HG03159 (cell line): ENCODE results near the gene IL1RAPL2.
"Not testable (repeated sequence)": the region's sequence is repeated elsewhere in the genome, so short reads cannot be mapped to it uniquely, and the experiment has no call there.

Source experiments
- ATAC-seq: cut with Tn5 transposase; IDR thresholded peaks from one replicate; pipeline ENCODE4 v1.9.1; 2021; ENCODE audit warnings: mild to moderate bottlenecking, moderate library complexity; ENCODE audit not compliant: unreplicated experiment

The IL1RAPL2 gene

GRCh38 chrX:104842646-104843045 lies 276.6 kb downstream of the IL1RAPL2 start:
- no peak for ATAC-seq

GRCh38 chrX:104852241-104852640 lies 286.2 kb downstream of the IL1RAPL2 start:
- ATAC-seq: no peak

DNA sequence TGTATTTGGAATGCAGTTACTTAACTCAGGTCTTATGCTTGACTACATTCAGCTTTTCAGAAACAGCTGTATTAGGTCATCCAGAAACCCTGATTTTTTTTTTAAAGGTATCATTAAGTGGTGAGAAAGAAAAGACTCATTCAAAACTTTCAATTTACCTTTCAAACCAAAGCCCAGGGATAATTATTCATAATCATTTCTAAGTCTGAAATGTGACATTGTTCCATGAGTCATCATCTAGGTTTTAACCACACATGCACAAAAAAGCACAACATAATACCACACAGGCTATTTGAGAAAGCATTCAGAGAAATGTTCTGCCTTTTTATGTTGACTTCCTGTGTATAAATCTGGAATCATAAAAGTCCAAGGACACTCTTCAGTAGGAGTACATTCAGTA lies 288.2 kb downstream of the IL1RAPL2 start:
- ATAC-seq: peak; percentile 52

DNA sequence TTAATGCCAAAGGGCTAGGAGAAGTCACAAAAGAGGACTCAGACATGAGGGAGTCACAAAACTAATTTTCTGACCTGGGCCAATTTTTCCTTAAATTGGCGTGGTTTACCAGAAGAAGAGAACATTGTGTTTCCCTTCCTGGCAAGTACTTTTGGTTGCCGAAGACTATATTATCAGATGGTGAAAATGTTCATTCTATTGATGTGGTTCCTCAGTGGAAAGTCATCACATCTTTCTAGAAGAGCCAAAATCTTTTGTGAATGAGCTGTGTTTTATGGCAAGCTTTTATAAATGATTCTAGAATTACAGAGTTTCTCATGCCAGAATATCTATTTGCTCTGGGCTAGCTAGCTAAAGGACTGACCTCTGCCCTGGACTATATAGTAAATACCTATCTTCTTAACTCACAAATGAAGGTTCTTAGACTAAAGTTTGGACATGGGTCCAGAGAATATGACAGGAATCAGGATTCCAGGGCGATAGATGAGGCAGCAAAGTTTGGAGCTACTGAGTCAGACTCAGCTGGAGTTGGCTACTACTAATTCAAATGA lies 288.9 kb downstream of the IL1RAPL2 start:
- ATAC-seq: no peak

DNA sequence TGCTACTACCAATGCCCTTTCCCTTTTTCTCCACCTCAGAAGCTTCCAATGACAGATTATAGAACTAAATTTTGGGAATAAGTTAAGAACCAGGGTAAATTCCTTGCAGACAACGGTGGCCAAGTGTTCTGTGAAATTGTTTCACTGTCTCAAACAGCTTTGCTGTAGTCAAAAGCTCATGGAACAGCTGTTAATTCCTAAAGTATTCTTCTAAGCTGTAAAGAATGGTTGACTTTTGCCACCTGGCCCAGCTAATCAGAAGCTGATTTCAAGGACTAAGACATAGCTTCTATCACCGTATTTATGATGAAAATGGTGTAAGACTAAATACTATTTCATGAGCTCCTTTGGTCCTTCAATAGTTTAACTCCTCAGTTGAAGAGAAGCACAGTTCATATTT lies 297.5 kb downstream of the IL1RAPL2 start:
- no peak for ATAC-seq

- ATAC-seq: no peak
Measured at GRCh38 chrX:104864296-104864695, 298.3 kb downstream of the IL1RAPL2 start.

- no peak for ATAC-seq
Measured at GRCh38 chrX:104877504-104877903, 311.5 kb downstream of the IL1RAPL2 start.

DNA sequence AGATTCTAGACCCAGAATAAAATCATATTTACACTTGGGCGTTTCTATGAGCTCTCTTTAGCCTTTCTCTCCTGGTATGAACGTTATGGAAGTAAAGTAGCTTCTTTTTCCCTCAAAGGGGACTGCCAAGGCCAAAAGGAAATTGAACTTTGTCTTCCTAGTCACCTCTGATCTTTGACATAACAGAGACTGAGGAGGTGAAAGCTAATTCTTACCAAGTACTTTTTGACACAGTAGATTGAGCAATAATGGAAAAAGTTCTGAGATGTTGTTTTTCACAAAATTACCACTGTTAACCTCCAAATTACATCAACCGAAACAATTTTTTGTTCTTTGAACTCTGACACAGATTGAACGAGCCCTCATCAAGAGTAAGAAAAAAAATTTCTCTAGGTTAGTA lies 336.1 kb downstream of the IL1RAPL2 start:
- no peak for ATAC-seq

- ATAC-seq: not testable (repeated sequence)
Measured at GRCh38 chrX:104909694-104910093, 343.7 kb downstream of the IL1RAPL2 start.

DNA sequence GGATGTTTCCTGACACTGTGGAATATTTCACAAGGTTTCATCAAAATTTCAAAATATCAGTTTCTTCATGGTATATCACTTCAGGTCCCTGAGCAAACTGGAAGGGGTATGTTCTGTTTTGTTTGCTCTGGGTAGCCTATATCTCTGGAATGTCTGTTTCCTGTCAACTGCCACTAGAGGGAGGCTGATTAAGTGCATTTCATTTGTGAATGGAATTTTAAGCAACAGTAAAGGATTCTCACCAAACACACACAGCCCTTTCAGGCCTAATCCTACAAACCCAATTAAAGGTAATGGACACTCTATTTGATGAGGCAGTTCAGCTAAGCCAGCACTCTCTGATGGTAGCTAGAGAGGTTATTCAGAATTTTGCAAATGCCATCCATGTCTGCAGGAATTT lies 347.3 kb downstream of the IL1RAPL2 start:
- ATAC-seq: no peak

DNA sequence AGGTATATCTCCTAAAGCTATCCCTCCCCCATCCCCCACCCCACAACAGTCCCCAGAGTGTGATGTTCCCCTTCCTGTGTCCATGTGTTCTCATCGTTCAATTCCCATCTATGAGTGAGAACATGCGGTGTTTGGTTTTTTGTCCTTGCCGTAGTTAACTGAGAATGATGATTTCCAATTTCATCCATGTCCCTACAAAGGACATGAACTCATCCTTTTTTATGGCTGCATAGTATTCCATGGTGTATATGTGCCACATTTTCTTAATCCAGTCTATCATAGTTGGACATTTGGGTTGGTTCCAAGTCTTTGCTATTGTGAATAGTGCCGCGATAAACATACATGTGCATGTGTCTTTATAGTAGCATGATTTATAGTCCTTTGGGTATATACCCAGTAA lies 348.7 kb downstream of the IL1RAPL2 start:
- ATAC-seq: not testable (repeated sequence)

GRCh38 chrX:104918122-104918521 lies 352.1 kb downstream of the IL1RAPL2 start:
- no peak for ATAC-seq

DNA sequence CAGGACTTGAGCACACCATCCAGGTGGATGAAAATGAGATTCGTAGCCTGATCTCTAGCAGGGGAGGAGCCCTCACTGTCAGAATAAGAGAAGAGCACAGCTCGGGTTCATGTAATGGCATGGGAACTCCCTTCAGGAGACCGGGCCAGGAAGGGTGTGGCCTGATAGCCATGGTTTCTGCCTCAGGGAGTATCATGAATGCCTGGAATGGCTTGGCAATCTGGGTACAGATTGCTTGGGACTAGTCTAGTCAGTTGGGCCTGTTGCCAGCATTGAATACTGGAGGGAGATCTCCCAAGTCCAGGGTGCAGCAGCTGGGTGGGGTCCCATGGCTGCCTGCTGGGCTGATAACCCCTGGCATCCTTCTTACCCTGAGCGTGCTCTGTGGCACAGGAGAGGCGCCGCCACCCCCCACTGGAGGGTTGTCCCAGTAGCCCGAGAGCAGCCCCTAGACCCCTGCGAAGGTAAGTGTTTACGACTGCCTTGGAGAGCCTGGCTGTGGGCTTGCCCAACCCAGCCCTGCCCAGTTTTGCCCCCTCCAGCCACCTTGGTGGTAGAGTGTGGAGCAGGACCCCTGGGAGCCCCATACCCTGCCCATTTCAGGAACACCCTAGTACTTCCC lies 355.7 kb downstream of the IL1RAPL2 start:
- peak; percentile 18 for ATAC-seq

DNA sequence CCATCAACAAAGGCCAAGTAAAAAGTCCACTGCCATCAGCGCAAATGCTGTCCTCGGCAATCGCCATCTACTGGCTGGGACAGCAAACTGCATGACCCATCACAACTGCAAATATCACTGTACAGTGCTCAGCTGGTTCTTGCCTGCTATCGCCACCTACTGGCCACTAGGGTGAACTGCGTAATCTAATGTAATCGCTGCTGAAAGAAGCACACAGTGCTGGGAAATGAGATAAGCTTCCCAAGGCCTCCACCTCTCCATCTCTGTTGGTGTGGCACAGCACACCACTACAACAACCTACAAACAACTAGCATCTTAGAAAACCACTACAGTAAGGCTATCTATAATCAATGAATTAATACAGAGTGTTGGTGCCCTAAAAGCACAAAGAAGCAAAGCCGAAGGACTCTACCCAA lies 356.2 kb downstream of the IL1RAPL2 start:
- peak; percentile 99 for ATAC-seq

GRCh38 chrX:104929324-104929723 lies 363.3 kb downstream of the IL1RAPL2 start:
- ATAC-seq: no peak

GRCh38 chrX:104935581-104935980 lies 369.6 kb downstream of the IL1RAPL2 start:
- no peak for ATAC-seq

- ATAC-seq: no peak
Measured at GRCh38 chrX:104953251-104953650, 387.3 kb downstream of the IL1RAPL2 start.

DNA sequence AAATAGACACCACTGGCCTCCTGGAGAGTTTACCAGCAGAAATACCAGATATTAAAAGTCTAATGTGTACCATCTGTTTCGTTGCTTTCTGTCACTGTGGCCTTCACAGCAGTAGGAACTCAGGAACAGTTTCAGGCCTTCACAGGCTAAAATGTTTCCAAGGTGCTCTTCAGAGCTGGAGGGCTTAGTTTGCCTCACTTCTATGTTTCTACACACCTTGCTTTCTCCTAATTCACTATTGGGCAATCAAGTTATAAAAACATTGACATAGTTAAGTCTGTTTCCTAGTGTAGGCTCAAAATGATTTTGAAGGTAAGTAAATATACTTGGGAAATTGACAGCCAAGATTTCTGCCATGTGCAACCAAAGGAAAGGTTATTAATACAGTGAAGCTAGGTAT lies 395.9 kb downstream of the IL1RAPL2 start:
- ATAC-seq: no peak

DNA sequence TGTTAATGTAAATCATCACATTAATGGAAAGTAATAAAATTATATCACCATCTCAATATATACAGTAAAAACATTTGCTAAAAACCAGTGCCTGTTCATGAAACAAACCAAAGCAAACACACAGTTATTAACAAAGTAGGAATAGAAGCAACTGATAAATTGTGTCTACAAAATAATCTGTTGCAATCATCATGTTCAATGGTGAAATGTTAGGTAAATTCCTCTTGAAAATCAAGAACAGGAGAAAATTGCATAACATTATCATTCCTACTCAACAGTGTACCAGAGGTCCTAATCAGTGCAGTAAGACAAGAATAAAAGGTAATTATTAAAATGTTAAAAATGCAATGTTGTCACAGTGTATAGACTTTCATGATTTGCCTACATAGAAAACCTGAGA lies 402.2 kb downstream of the IL1RAPL2 start:
- no peak for ATAC-seq

DNA sequence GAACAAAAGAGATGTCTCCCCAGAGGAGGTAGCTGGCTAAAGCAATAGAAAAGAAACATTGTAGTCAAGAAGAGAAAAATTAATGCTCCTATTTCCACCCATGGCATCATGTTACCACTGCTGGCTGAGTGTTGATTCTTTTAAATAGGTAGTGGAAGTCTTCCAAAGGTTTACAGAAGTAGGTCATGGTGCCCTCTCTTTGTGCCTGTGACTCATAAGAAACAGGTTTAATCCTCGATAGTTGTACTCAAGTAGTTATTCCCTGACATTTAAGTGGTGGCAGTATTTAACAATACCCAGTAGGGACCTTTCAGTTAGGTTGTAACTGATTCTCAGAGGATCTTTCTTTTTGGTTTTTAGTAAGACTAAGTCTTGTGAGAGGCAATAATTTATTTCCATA lies 406.7 kb downstream of the IL1RAPL2 start:
- no peak for ATAC-seq

DNA sequence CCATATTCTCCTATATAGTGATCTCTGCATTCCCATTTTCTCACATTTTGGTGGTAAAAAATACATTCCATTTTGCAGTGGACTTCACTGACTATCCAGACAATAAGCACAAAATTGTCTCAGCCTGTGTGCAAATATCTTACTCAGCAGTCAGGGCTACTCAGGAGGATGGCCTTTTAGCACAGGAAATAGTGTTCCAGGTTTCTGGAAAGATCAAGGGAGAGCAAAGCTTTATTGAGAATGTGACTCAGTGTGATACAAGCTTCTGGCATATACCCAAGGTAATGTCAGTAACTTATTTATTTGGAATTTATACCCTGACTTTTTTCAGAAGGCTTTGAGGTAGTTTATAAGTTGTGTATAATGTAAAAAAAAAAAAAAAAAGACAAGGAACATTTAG lies 421.1 kb downstream of the IL1RAPL2 start:
- no peak for ATAC-seq

GRCh38 chrX:104988038-104988437 lies 422.0 kb downstream of the IL1RAPL2 start:
- ATAC-seq: no peak

DNA sequence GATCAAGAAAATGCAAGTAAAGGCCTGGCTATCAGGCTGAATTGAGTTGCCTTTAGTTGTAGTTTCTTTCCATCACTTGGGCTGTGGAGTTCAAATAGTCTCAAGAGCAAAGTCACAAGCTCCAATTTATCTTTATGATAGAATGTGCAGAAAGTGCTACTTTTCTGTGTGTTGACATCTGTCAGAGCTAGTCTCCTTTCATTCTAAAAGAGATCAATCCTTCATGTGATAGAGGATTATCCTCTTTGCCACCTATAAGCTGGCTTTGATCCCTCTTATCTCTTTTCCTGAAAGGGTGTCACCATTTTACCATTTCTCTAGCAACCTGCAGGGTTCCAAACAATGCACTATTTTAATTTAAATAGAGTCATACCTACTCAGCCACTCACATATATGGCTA lies 429.5 kb downstream of the IL1RAPL2 start:
- ATAC-seq: no peak
